Left ventricle myocardium superior (tissue), 1 donor: ENCODE data around the gene ECI2. TPM values are rescaled to one million over a fixed set of nuclear protein-coding genes. Genes with fewer than 3 reads are reported as not detected.
"Not testable (repeated sequence)": the region's sequence is repeated elsewhere in the genome, so short reads cannot be mapped to it uniquely, and the experiment has no call there.

Source experiments
- ATAC-seq: fragments of 200-7000 bp; cut with Tn5 transposase; one replicate; pipeline ENCODE4 v1.9.1; 2020; ENCODE audit warnings: mild to moderate bottlenecking, moderate library complexity
- DNase-seq: peaks from one replicate; pipeline ENCODE4 v3.0.0-alpha.2; 2020
- intact Hi-C: fragments of 100-400 bp; cut with micrococcal nuclease; formaldehyde crosslinking; loops from one replicate; pipeline ENCODE4 v1.11.0; 2022
- total RNA-seq: library from RNA; stranded (reverse); fragmentation: NEBNext Ultra II Directional; extraction: Animal tissue kit (Norgen Biotek cat#: 25700); gene quantifications from one replicate; pipeline ENCODE4 v1.2.1, GENCODE V29; 2021
- donor health status: DM: no; HTN: yes; CAD: no; lungs with severe emphysema.

The ECI2 gene
- total RNA-seq, 1 donor from 2014 or later = 157 TPM

GRCh38 chr6:4109363-4109815, 26.0 kb downstream of the ECI2 start:
- intact Hi-C loops, DNase-seq: not testable (repeated sequence)
- ATAC-seq = peak; percentile 82

- DNase-seq = no peak
- ATAC-seq = no peak
- intact Hi-C loops = no loop called here
Observed at GRCh38 chr6:4108561-4109093, 26.7 kb downstream of the ECI2 start.

- ATAC-seq = no peak
- no peak for DNase-seq
- intact Hi-C loops = no loop called here
Observed at GRCh38 chr6:4107873-4108272, 27.5 kb downstream of the ECI2 start.

DNA sequence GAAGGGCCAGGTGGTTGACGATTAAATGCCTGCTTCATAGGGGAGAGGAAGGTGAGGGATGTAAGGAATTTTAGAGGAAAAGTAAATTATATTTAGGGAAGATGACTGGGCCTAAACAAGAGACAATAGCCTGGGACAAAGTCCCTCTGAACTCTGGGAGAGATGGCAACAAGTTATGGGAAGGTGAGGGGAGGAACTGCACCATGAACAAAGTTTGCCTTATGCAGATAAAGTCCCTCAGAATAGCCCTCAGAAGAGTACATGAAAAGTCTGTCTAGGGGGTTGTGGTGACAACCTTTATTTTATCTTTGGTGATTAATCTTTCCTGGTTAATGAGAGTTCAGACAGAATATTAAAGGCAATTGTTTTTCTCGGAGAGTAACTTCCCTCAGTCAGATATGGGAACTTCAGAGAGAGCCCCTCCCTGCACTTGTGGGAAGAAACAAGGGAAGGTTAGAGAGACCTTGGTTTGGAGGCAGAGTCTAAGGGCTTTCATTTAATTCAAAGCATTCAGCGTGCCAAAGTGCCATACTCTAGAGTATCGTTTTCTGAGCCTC, 29.3 kb downstream of the ECI2 start:
- DNase-seq = no peak
- intact Hi-C loops = no loop called here

DNA sequence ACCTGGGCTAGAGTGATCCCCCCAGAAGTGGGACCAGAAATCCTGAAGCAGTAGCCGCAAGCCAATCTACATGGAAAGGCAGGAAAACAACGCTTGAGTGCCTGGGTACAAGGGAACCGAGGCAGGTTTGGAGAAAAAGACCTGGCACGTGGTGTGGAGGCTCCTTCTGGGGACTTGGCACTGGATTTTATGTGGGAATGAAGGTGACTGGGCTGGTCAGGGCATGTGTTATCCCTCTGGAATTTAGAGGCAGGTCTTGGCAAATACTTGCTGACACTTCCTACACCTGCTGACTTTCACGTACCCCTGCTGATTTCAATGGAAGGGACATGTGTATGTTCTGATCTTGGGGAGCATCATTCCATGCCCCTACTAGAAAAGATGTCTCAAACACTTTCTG, 31.4 kb downstream of the ECI2 start:
- intact Hi-C loops = no loop called here
- DNase-seq (no peak), ATAC-seq (no peak)

More for the DNA sequence above, 29.3 kb downstream of the ECI2 start:
- ATAC-seq = no peak

GRCh38 chr6:4102687-4103244, 32.6 kb downstream of the ECI2 start:
- ATAC-seq (no peak), DNase-seq (no peak)

GRCh38 chr6:4101298-4101697, 34.1 kb downstream of the ECI2 start:
- intact Hi-C loops = no loop called here
- no peak for DNase-seq
- no peak for ATAC-seq

More at GRCh38 chr6:4102687-4103244, 32.6 kb downstream of the ECI2 start:
- intact Hi-C loops = no loop called here

DNA sequence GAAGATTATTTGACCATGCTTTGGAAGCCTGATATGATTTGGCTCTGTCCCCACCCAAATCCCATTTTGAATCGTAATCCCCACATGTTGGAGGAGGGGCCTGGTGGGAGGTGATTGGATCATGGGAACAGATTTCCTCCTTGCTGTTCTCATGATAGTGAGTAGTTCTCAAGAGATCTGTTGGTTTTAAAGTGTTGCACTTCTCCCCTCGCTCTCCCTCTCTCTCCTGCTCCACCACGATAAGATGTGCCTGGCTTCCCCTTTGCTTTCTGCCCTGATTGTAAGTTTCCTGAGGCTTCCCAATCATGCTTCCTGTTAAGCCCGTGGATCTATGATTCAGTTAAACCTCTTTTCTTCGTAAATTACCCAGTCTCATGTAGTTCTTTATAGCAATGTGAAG, 34.7 kb downstream of the ECI2 start:
- DNase-seq = no peak

GRCh38 chr6:4093288-4093687, 42.1 kb downstream of the ECI2 start:
- ATAC-seq = no peak

More for the DNA sequence above, 34.7 kb downstream of the ECI2 start:
- intact Hi-C loops = no loop called here
- no peak for ATAC-seq

DNA sequence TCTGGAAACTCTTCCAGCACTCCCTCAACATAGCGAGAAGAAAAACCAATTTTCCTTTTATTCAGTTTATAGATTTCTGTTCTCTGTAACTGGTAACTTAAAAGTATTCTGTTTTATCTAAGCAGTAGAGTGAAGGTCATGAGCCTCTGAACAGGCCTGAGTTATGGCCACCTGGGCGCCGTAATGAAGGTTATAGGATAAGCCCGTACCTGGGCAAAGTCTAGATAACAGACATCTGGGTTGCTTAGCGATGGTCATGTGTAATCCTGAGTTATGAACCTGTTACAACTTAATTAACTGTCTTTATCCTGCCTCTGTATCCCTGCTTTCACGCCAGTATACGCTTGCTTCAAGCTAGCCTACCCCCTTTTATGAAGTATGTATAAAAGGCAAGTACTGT, 43.4 kb downstream of the ECI2 start:
- intact Hi-C loops = no loop called here
- no peak for ATAC-seq

More at GRCh38 chr6:4093288-4093687, 42.1 kb downstream of the ECI2 start:
- intact Hi-C loops = no loop called here
- DNase-seq = no peak

GRCh38 chr6:4090043-4090442, 45.3 kb downstream of the ECI2 start:
- DNase-seq, intact Hi-C loops, ATAC-seq: not testable (repeated sequence)

More for the DNA sequence above, 43.4 kb downstream of the ECI2 start:
- DNase-seq = no peak

DNA sequence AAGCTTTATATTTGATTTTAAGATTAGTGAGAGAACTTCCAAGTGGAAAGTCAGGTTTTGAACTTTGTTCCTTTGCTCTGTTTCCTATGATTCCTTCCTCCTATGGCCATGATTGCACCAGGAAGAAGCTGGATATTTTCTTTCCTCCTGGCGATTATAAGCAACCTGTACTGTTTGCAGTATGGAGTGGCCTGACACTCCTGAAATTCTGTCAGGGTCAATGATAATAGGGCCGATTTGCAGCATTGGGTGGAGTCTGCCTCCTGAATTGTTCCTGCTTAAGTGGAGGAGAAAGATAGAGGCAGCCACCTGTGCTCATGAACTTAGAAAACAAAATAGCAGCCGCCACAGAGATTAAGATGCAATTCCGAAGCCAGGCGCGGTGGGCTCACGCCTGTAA, 46.7 kb downstream of the ECI2 start:
- DNase-seq (no peak), ATAC-seq (no peak)
- intact Hi-C loops = no loop called here

DNA sequence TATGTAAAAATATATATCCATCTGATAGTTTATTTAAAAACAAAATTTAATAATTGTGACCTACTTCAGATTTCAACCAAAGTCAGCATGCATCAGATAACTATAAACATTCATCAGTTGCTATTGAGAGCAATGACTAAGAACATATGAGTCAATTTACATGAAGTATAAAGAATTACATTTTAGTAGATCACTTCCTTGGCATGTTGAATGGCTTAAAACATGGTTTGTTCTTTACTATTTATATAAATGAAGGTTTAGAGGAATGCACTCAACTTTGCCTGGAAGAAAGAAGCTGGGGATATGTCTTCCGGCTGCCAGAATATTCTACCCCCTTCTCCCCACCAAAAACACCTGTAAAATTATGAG, 50.1 kb downstream of the ECI2 start:
- DNase-seq (no peak), ATAC-seq (no peak)
- intact Hi-C loops = no loop called here

- DNase-seq (no peak), ATAC-seq (no peak)
- intact Hi-C loops = no loop called here
Observed at GRCh38 chr6:4084444-4085331, 50.7 kb downstream of the ECI2 start.

DNA sequence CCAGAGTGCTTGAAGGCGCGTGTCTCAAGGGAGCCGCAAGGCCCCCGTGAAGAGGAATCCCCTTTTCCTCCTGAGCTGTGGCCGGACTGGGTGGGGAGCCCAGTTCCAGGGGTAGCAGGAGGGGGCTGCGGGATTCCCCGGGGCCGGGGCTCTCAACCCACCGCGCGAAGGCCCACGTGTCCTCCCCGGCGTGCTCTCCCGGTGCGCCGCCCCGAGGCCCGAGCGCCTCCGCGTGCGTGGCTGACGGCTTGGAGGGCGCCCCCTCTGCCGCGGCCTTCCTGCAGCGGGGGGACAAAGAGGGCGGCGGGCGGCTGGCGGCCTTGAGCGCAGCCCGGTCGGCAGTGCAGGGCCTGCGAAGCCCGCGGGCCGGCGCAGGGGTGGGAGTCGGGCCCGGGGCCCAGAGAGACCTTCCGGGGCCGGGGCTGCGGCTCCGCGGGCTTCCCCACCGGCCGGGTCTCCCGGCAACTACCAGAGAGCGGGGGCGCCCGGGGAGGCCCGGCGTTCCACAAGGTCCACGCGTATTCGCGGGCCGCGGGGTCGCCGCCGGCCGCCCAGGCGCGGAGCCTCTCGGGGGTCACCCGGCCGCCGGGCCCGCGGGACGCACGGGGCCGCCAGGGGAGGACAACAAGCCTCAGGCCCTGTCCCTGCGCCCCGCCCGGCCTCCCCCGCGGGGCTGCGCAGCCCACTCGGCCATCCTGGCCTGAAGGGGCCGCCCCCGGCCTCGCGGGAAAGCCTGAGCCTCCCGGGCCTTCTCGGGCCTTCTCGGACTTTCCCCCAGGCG, 56.5 kb downstream of the ECI2 start, which contains the start of gene FAM217A:
Gene FAM217A (minus strand): TSS at position 447 of the 781 bp plus-strand sequence. CDS start 1,723 bp downstream, outside the sequence.
- no peak for ATAC-seq
- no peak for DNase-seq
- intact Hi-C loops = no loop called here

DNA sequence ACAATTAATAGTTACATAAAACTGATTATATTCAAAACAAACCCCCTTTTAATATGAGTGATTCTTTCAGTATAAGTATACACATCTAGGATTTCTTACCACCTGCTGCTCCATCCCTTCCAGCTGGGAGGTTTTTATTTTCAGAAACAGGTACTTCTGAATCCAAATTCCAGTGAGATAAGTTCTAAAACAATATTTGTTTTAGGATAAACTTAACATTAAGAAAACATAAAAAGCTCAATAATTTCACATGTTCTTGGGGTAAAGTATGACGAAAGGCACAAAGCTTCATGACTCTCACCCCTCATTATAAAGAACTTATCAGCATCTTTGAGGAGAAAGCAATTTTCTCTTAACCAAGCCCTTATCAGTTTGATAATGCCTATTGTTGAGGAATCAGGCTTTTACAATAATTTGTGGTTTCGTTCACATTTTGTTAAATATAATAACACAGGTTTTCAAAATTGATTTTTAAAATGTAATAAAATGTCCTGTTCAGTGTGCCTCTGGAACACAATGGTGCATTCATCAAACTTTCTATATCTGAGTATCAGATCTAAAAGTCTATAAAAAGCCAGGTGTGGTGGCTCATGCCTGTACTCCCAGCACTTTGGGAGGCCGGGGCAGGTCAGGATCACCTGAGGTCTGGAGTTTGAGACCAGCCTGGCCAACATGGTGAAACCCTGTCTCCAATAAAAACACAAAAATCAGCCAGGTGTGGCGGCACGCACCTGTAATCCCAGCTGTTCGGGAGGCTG, 60.7 kb downstream of the ECI2 start:
- no peak for ATAC-seq
- DNase-seq = no peak
- intact Hi-C loops = no loop called here

- intact Hi-C loops = no loop called here
- DNase-seq (no peak), ATAC-seq (no peak)
Observed at GRCh38 chr6:4071330-4071729, 64.0 kb downstream of the ECI2 start.

DNA sequence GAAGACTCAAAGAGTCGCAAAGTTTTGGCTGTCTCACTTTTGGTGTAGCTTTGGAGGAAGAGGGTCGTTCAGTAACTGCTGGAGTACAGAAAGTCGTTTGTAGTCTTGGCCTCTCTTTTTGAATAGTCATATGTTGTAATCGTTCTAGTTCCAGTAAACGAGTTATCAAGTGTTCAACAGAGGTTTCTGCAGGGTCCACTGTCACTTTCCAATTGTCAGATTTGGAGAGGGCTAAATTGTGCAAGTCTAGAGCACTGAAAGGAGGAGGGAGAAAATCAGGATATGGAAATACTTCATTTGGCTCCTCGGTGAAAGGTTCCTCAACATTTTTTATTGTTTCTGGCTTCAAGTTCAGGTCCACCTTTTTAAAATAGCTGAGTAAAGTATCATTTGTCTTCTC, 66.2 kb downstream of the ECI2 start:
- ATAC-seq (no peak), DNase-seq (no peak)
- intact Hi-C loops = no loop called here
